ENCODE data around the gene LONRF2. TPM values are rescaled to one million over a fixed set of nuclear protein-coding genes. Genes with fewer than 3 reads are reported as not detected.

Gene LONRF2
- total RNA-seq, 6 experiments from 2014 or later: not detected

DNA sequence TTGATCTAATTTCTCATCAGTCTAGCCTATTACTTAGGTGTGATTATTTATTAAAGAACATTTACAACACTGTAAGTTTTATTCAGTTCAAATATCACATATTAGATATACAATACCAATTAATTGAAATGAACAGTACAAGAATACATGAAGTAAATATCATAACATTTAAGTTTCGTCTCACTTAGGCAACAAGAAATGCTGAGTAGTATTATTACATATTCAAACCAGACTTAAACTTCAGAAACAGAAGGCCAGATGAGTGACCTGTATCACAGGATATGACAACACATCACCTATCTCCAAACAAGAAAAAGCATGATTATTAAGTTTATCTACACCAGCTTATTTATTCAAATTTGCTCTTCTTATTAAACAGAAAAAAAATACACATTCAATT is 48.9 kb downstream of the LONRF2 start:
- H3K4me1 Mint-ChIP-seq (ENCODE audit: low read depth): no peaks in the 10 kb centered on the region
- no peaks in the 10 kb centered on the region for H3K36me3 Mint-ChIP-seq (ENCODE audit: low read depth)
- no peaks in the 10 kb centered on the region for H3K9me3 Mint-ChIP-seq
- H3K27me3 Mint-ChIP-seq (ENCODE audit: insufficient read depth): peaks cover 20% of the 10 kb centered on the region
- no peak overlapping the region for H3K27ac Mint-ChIP-seq
- H3K4me3 Mint-ChIP-seq: no peak overlapping the region
- no peak for DNase-seq
- TF ChIP-seq, protein P1, sequence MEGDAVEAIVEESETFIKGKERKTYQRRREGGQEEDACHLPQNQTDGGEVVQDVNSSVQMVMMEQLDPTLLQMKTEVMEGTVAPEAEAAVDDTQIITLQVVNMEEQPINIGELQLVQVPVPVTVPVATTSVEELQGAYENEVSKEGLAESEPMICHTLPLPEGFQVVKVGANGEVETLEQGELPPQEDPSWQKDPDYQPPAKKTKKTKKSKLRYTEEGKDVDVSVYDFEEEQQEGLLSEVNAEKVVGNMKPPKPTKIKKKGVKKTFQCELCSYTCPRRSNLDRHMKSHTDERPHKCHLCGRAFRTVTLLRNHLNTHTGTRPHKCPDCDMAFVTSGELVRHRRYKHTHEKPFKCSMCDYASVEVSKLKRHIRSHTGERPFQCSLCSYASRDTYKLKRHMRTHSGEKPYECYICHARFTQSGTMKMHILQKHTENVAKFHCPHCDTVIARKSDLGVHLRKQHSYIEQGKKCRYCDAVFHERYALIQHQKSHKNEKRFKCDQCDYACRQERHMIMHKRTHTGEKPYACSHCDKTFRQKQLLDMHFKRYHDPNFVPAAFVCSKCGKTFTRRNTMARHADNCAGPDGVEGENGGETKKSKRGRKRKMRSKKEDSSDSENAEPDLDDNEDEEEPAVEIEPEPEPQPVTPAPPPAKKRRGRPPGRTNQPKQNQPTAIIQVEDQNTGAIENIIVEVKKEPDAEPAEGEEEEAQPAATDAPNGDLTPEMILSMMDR (IDR thresholded peaks at IDR 0.05): no peak

DNA sequence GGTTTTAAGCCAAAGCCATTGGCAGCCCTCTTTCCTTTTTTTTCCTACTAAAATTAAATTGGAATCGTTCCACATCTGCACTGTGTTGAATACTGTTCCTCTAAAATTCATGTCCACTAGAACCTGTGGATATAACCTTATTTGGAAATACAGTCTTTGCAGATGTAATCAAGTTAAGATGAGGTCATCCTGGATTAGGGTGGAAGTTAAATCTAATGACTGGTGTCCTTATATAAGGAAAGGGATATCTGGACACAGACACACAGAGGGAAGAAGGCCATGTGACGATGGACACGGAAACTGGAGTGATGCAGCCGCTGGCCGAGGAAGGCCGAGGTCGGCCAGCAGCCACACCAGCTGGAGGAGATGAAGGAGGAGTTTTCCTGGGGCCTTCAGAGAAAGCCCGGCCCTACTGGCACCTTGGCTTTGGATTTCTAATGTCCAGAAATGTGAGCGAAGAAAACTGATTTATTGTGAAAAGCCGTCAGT is 49.4 kb downstream of the LONRF2 start:
- TF ChIP-seq, protein P1 (IDR thresholded peaks at IDR 0.05): no peak
- no peak overlapping the region for H3K4me3 Mint-ChIP-seq
- H3K4me1 Mint-ChIP-seq (ENCODE audit: low read depth): no peaks in the 10 kb centered on the region
- DNase-seq: no peak
- no peak overlapping the region for H3K27ac Mint-ChIP-seq
- no peaks in the 10 kb centered on the region for H3K36me3 Mint-ChIP-seq (ENCODE audit: low read depth)
- H3K9me3 Mint-ChIP-seq: no peaks in the 10 kb centered on the region
- peaks cover 20% of the 10 kb centered on the region for H3K27me3 Mint-ChIP-seq (ENCODE audit: insufficient read depth)

- peaks cover 26% of the 10 kb centered on the region for H3K27me3 Mint-ChIP-seq (ENCODE audit: insufficient read depth)
- H3K4me3 Mint-ChIP-seq: no peak overlapping the region
- TF ChIP-seq, protein P1 (IDR thresholded peaks at IDR 0.05): no peak
- H3K27ac Mint-ChIP-seq: no peak overlapping the region
- no peak for DNase-seq
- H3K4me1 Mint-ChIP-seq (ENCODE audit: low read depth): no peaks in the 10 kb centered on the region
- H3K36me3 Mint-ChIP-seq (ENCODE audit: low read depth): no peaks in the 10 kb centered on the region
- no peaks in the 10 kb centered on the region for H3K9me3 Mint-ChIP-seq
Observed at GRCh38 chr2:100271210-100271609, 51.1 kb downstream of the LONRF2 start.

GRCh38 chr2:100270381-100271146 is 51.7 kb downstream of the LONRF2 start:
- DNase-seq: no peak
- H3K36me3 Mint-ChIP-seq (ENCODE audit: low read depth): no peaks in the 10 kb centered on the region
- no peaks in the 10 kb centered on the region for H3K9me3 Mint-ChIP-seq
- H3K27me3 Mint-ChIP-seq (ENCODE audit: insufficient read depth): peaks cover 24% of the 10 kb centered on the region
- H3K27ac Mint-ChIP-seq: no peak overlapping the region
- TF ChIP-seq, protein P1 (IDR thresholded peaks at IDR 0.05): no peak
- H3K4me3 Mint-ChIP-seq: no peak overlapping the region
- H3K4me1 Mint-ChIP-seq (ENCODE audit: low read depth): no peaks in the 10 kb centered on the region

GRCh38 chr2:100269889-100270288 is 52.4 kb downstream of the LONRF2 start:
- DNase-seq: no peak
- Mint-ChIP-seq H3K36me3 (ENCODE audit: low read depth) (no peaks in the 10 kb centered on the region), H3K9me3 (no peaks in the 10 kb centered on the region), H3K27me3 (ENCODE audit: insufficient read depth) (peaks cover 23% of the 10 kb centered on the region), H3K27ac (no peak overlapping the region), H3K4me1 (ENCODE audit: low read depth) (no peaks in the 10 kb centered on the region), H3K4me3 (no peak overlapping the region)
- TF ChIP-seq, protein P1 (IDR thresholded peaks at IDR 0.05): no peak
